HEK293T (cell line): ENCODE measurements around the gene PHYH.

Source experiments
- ARNT ChIP-seq: fragments of 450-650 bp; IDR thresholded peaks from 2 replicates; pipeline ENCODE4 v1.6.1; 2017; ENCODE audit warnings: mild to moderate bottlenecking
- BHLHE40 ChIP-seq: fragments of 450-650 bp; IDR thresholded peaks from 2 replicates; pipeline ENCODE4 v1.6.1; 2016; ENCODE audit warnings: mild to moderate bottlenecking, moderate library complexity, borderline replicate concordance
- FOXA1 ChIP-seq: fragments of 450-650 bp; IDR thresholded peaks from 2 replicates; pipeline ENCODE4 v1.6.1; 2016; ENCODE audit warnings: mild to moderate bottlenecking
- LEF1 ChIP-seq: fragments of 450-650 bp; IDR thresholded peaks from 2 replicates; pipeline ENCODE4 v1.6.1; 2017; ENCODE audit warnings: mild to moderate bottlenecking, borderline replicate concordance
- SUZ12 ChIP-seq: fragments of 450-650 bp; IDR thresholded peaks from 2 replicates; pipeline ENCODE4 v1.6.1; 2016; ENCODE audit warnings: mild to moderate bottlenecking
- ZNF384 ChIP-seq: fragments of 450-650 bp; IDR thresholded peaks from 2 replicates; pipeline ENCODE4 v1.6.1; 2016
- TF ChIP-seq, protein P1 (sequence below): fragments of 450-650 bp; IDR thresholded peaks from 2 replicates; pipeline ENCODE4 v1.6.1; 2016

- TF ChIP-seq ARNT, result no peak
- TF ChIP-seq BHLHE40, result no peak
- TF ChIP-seq SUZ12, result no peak
- no peak for TF ChIP-seq FOXA1
- TF ChIP-seq ZNF384, result no peak
- TF ChIP-seq, protein P1, sequence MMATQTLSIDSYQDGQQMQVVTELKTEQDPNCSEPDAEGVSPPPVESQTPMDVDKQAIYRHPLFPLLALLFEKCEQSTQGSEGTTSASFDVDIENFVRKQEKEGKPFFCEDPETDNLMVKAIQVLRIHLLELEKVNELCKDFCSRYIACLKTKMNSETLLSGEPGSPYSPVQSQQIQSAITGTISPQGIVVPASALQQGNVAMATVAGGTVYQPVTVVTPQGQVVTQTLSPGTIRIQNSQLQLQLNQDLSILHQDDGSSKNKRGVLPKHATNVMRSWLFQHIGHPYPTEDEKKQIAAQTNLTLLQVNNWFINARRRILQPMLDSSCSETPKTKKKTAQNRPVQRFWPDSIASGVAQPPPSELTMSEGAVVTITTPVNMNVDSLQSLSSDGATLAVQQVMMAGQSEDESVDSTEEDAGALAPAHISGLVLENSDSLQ, result no peak
- no peak for TF ChIP-seq LEF1
These were observed 28.3 kb upstream of the PHYH start for GRCh38 chr10:13328126-13328525.
